NCI-H1105 treated with DMSO at 0.1 percent for 48 hours (cell line): ENCODE data around the gene PHACTR3.

Source experiments
- DNase-seq: peaks from one replicate; lab custom pipeline; 2025; lab: John Stamatoyannopoulos, UW

PHACTR3 gene

GRCh38 chr20:59620860-59621505 is 16.6 kb downstream of the PHACTR3 start:
- no peak for DNase-seq

- DNase-seq: no peak
Measured at GRCh38 chr20:59622496-59622895, 18.2 kb downstream of the PHACTR3 start.

- DNase-seq: no peak
Measured at GRCh38 chr20:59623133-59623532, 18.8 kb downstream of the PHACTR3 start.

GRCh38 chr20:59623583-59623982 is 19.2 kb downstream of the PHACTR3 start:
- DNase-seq: no peak

GRCh38 chr20:59624401-59624800 is 20.1 kb downstream of the PHACTR3 start:
- DNase-seq: no peak

- DNase-seq: no peak
Measured at GRCh38 chr20:59625214-59625922, 21.0 kb downstream of the PHACTR3 start.

GRCh38 chr20:59627298-59627697 is 23.0 kb downstream of the PHACTR3 start:
- DNase-seq: no peak

- no peak for DNase-seq
Measured at GRCh38 chr20:59628171-59628570, 23.8 kb downstream of the PHACTR3 start.

- no peak for DNase-seq
Measured at GRCh38 chr20:59629141-59630045, 25.1 kb downstream of the PHACTR3 start.

GRCh38 chr20:59630526-59630925 is 26.2 kb downstream of the PHACTR3 start:
- no peak for DNase-seq

- DNase-seq: no peak
Measured at GRCh38 chr20:59631751-59632540, 27.6 kb downstream of the PHACTR3 start.

GRCh38 chr20:59632541-59633113 is 28.3 kb downstream of the PHACTR3 start:
- no peak for DNase-seq

GRCh38 chr20:59633656-59634251 is 29.4 kb downstream of the PHACTR3 start:
- no peak for DNase-seq

GRCh38 chr20:59634435-59635005 is 30.2 kb downstream of the PHACTR3 start:
- DNase-seq: no peak

GRCh38 chr20:59636766-59637370 is 32.5 kb downstream of the PHACTR3 start:
- no peak for DNase-seq

GRCh38 chr20:59640267-59640666 is 35.9 kb downstream of the PHACTR3 start:
- DNase-seq: no peak

- no peak for DNase-seq
Measured at GRCh38 chr20:59643615-59644061, 39.3 kb downstream of the PHACTR3 start.

GRCh38 chr20:59644371-59644939 is 40.1 kb downstream of the PHACTR3 start:
- DNase-seq: no peak

GRCh38 chr20:59645271-59645670 is 40.9 kb downstream of the PHACTR3 start:
- no peak for DNase-seq

GRCh38 chr20:59645761-59646171 is 41.4 kb downstream of the PHACTR3 start:
- DNase-seq: no peak
